Measurements from ENCODE around the gene MTMR12.

GRCh38 chr5:32249668-32250067 lies 63.1 kb downstream of the MTMR12 start:
- TF ChIP-seq EZH2 (conservative IDR thresholded peaks at IDR 0.05; ENCODE audit: low read depth, low read length) = no peak
- no peak for TF ChIP-seq CTCF (CRISPR knock-in tag; IDR thresholded peaks at IDR 0.05)
- TF ChIP-seq NFYC (CRISPR knock-in tag; IDR thresholded peaks at IDR 0.05) = no peak
- TF ChIP-seq ZBTB34 (CRISPR knock-in tag; IDR thresholded peaks at IDR 0.05) = no peak
- no peak for TF ChIP-seq MYC (CRISPR knock-in tag; IDR thresholded peaks at IDR 0.05; ENCODE audit: borderline replicate concordance)
- no peak for TF ChIP-seq HMGXB4 (CRISPR knock-in tag; IDR thresholded peaks at IDR 0.05; ENCODE audit: borderline replicate concordance in 1 of 2, low read depth in 1 of 2)
- no peak for TF ChIP-seq TCF7L2 (IDR thresholded peaks at IDR 0.05; ENCODE audit: low read depth, low read length)
- no peak for TF ChIP-seq AFF4 (CRISPR knock-in tag; IDR thresholded peaks at IDR 0.05)
- no peak for TF ChIP-seq ZNF468 (CRISPR knock-in tag; IDR thresholded peaks at IDR 0.05)
- TF ChIP-seq ZNF101 (CRISPR knock-in tag; IDR thresholded peaks at IDR 0.05; ENCODE audit: borderline replicate concordance, low read depth) = no peak
- no peak for TF ChIP-seq KLF16 (CRISPR knock-in tag; IDR thresholded peaks at IDR 0.05)

Measured in HepG2 (cell line).